ENCODE data around the gene CDCA3. TPM values are rescaled to one million over a fixed set of nuclear protein-coding genes. Genes with fewer than 3 reads are reported as not detected.
"Not testable (repeated sequence)": the region's sequence is repeated elsewhere in the genome, so short reads cannot be mapped to it uniquely, and the experiment has no call there.

CDCA3 gene
- total RNA-seq, 1 experiment from 2014 or later = 107 TPM

DNA sequence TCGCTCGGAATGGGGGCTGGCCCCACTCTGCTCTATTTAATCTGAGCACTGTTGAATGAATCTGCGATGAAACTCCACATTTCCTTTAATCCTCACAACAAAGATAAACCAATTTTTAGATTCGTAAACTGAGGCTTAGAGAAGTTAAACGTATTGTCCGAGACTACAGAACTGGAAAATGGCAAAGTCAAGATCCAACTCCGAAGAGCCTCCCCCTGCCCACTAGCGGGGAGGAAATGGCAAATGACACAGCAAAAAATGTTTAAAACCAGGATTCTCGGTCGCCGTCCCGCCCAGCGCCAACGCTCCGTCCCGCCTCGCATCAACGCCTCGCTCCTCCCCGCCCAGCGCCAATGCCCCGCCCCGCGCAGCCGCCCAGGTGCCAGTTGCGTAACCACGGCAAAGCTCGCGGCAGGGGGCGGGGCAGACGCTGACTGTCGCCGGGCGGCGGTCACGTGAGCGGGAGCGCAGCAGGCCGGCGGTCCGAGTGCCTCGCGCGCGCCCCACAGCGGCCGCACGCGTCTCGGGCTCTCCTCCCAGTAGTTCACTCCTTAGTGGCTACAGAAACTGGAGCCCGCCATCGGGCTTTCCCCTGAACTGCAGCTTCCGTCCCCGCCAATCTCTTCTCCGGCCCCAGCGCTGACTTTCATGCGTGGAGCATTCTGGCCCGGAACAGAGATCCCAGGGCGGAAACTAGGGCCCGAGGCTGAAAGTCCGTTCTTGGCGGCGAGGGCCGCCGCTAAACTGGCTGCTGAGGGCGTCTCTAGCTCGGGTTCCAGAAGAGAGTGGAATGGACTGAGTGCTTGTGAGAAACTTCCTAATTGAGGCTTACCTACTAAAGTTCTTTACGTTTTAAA lies 39.9 kb upstream of the CDCA3 start:
- no peaks in the 10 kb centered on the region for H3K27me3 ChIP-seq (replicated peaks; ENCODE audit: insufficient read depth, low read depth, low read length, poor library complexity)
- peak; percentile 77 for TF ChIP-seq CTCF (conservative IDR thresholded peaks at IDR 0.05; ENCODE audit: low read depth, low read length)
- no peak for TF ChIP-seq EZH2 (IDR thresholded peaks at IDR 0.05; ENCODE audit: borderline replicate concordance, low read depth, low read length, poor library complexity, severe bottlenecking)
- ChIA-PET POLR2A (ENCODE audit: low non-redundant PET) (interaction anchor here (0.6 kb wide), 5 partner anchors 22 to 627 kb away, joined by 3 to 6 read pairs (median 3); no protein-coding TSS in a partner anchor), CTCF (interaction anchor here (0.6 to 1.4 kb wide), 8 partner anchors 12 to 74 kb away, joined by 3 to 6 read pairs (median 4); partner anchors contain the start of genes SPSB2 and USP5)
- H3K27ac ChIP-seq (ENCODE audit: low read depth, low read length, poor library complexity, severe bottlenecking) = peak overlapping the region; percentile 97
- H3K36me3 ChIP-seq (ENCODE audit: insufficient read depth, low read length, poor library complexity, severe bottlenecking) = no peaks in the 10 kb centered on the region
- BruUV-seq (replicated peaks) = no TSS peak
- no peaks in the 10 kb centered on the region for H3K9me3 ChIP-seq (ENCODE audit: low read depth, low read length, poor library complexity, severe bottlenecking)
- H3K4me3 ChIP-seq (ENCODE audit: low read depth, low read length, poor library complexity, severe bottlenecking) = peak overlapping the region; percentile 46
- intact Hi-C loops (cut with micrococcal nuclease; ENCODE audit: unreplicated experiment) = loop anchor here (2.0 kb wide), 1 partner anchor 18 kb away; the partner anchor contains the start of gene SPSB2
- peaks cover 7% of the 10 kb centered on the region for H3K4me1 ChIP-seq (ENCODE audit: insufficient read depth, low read length, poor library complexity, severe bottlenecking)
- peak; percentile 98 for DNase-seq (ENCODE audit: low spot score)

GRCh38 chr12:6889775-6890573 lies 38.9 kb upstream of the CDCA3 start:
- H3K36me3 ChIP-seq (ENCODE audit: insufficient read depth, low read length, poor library complexity, severe bottlenecking); H3K9me3 ChIP-seq (ENCODE audit: low read depth, low read length, poor library complexity, severe bottlenecking); H3K4me3 ChIP-seq (ENCODE audit: low read depth, low read length, poor library complexity, severe bottlenecking); POLR2A ChIA-PET (ENCODE audit: low non-redundant PET); BruUV-seq (replicated peaks); DNase-seq (ENCODE audit: low spot score); H3K4me1 ChIP-seq (ENCODE audit: insufficient read depth, low read length, poor library complexity, severe bottlenecking); CTCF ChIA-PET; H3K27me3 ChIP-seq (replicated peaks; ENCODE audit: insufficient read depth, low read depth, low read length, poor library complexity): not testable (repeated sequence)
- intact Hi-C loops (cut with micrococcal nuclease; ENCODE audit: unreplicated experiment) = loop anchor here (2.0 kb wide), 1 partner anchor 17 kb away; the partner anchor contains the start of gene SPSB2
- peak overlapping the region; percentile 97 for H3K27ac ChIP-seq (ENCODE audit: low read depth, low read length, poor library complexity, severe bottlenecking)

- intact Hi-C loops (cut with micrococcal nuclease; ENCODE audit: unreplicated experiment); H3K4me3 ChIP-seq (ENCODE audit: low read depth, low read length, poor library complexity, severe bottlenecking); H3K27ac ChIP-seq (ENCODE audit: low read depth, low read length, poor library complexity, severe bottlenecking); H3K9me3 ChIP-seq (ENCODE audit: low read depth, low read length, poor library complexity, severe bottlenecking); H3K36me3 ChIP-seq (ENCODE audit: insufficient read depth, low read length, poor library complexity, severe bottlenecking); DNase-seq (ENCODE audit: low spot score); POLR2A ChIA-PET (ENCODE audit: low non-redundant PET); CTCF ChIA-PET; BruUV-seq (replicated peaks); H3K27me3 ChIP-seq (replicated peaks; ENCODE audit: insufficient read depth, low read depth, low read length, poor library complexity); H3K4me1 ChIP-seq (ENCODE audit: insufficient read depth, low read length, poor library complexity, severe bottlenecking): not testable (repeated sequence)
Measured at GRCh38 chr12:6888794-6889193, 37.7 kb upstream of the CDCA3 start.

GRCh38 chr12:6888360-6888759 lies 37.3 kb upstream of the CDCA3 start:
- Histone ChIP-seq H3K9me3 (ENCODE audit: low read depth, low read length, poor library complexity, severe bottlenecking) (no peaks in the 10 kb centered on the region), H3K4me3 (ENCODE audit: low read depth, low read length, poor library complexity, severe bottlenecking) (no peak overlapping the region), H3K27me3 (replicated peaks; ENCODE audit: insufficient read depth, low read depth, low read length, poor library complexity) (no peaks in the 10 kb centered on the region), H3K4me1 (ENCODE audit: insufficient read depth, low read length, poor library complexity, severe bottlenecking) (peaks cover 7% of the 10 kb centered on the region), H3K27ac (ENCODE audit: low read depth, low read length, poor library complexity, severe bottlenecking) (no peak overlapping the region), H3K36me3 (ENCODE audit: insufficient read depth, low read length, poor library complexity, severe bottlenecking) (no peaks in the 10 kb centered on the region)
- DNase-seq (ENCODE audit: low spot score) = peak; percentile 38
- intact Hi-C loops (cut with micrococcal nuclease; ENCODE audit: unreplicated experiment) = no loop called here
- CTCF ChIA-PET = no interaction called here
- TF ChIP-seq EZH2 (IDR thresholded peaks at IDR 0.05; ENCODE audit: borderline replicate concordance, low read depth, low read length, poor library complexity, severe bottlenecking) = no peak
- TF ChIP-seq CTCF (conservative IDR thresholded peaks at IDR 0.05; ENCODE audit: low read depth, low read length) = no peak
- BruUV-seq (replicated peaks) = no TSS peak
- POLR2A ChIA-PET (ENCODE audit: low non-redundant PET) = no interaction called here
